ENCODE data around the gene RNF144A.

- TF ChIP-seq CTCF (IDR thresholded peaks at IDR 0.05), result peak in 5 of 6 experiments; percentile 21 to 66 (median 46)
- peak; percentile 51 to 73 for TF ChIP-seq POLR2A (IDR thresholded peaks at IDR 0.05)
Measured at GRCh38 chr2:6917071-6917760, at the start of gene RNF144A.
